Osteoblast (primary cell): ENCODE data around the gene CRYBG2. TPM values are rescaled to one million over a fixed set of nuclear protein-coding genes. Genes with fewer than 3 reads are reported as not detected.
A peak's percentile ranks its signal among the peaks of the same experiment; 100 is the strongest.

Experiments
- DNase-seq: peaks from one replicate; pipeline ENCODE4 v3.0.0; 2011; ENCODE audit warnings: low spot score, mixed read lengths; ENCODE audit not compliant: insufficient read length; ENCODE audit errors: missing footprints
- H2AFZ ChIP-seq: 2 replicates; pipeline ENCODE4 v1.6.0; 2011; ENCODE audit warnings: mild to moderate bottlenecking, low read length
- H3K27ac ChIP-seq: 2 replicates; pipeline ENCODE4 v1.5.1; 2011; ENCODE audit warnings: mild to moderate bottlenecking, low read depth, low read length, moderate library complexity
- H3K27me3 ChIP-seq: 2 replicates; pipeline ENCODE4 v1.6.0; 2012; ENCODE audit warnings: mild to moderate bottlenecking, control low read depth, inconsistent platforms, low read length, moderate library complexity; ENCODE audit not compliant: insufficient read depth
- H3K36me3 ChIP-seq: 2 replicates; pipeline ENCODE4 v1.5.1; 2011; ENCODE audit warnings: mild to moderate bottlenecking, low read length, control low read depth, moderate library complexity; ENCODE audit not compliant: insufficient read depth
- H3K4me1 ChIP-seq: 2 replicates; pipeline ENCODE4 v1.5.1; 2011; ENCODE audit warnings: mild to moderate bottlenecking, low read length, control low read depth, moderate library complexity; ENCODE audit not compliant: insufficient read depth
- H3K4me2 ChIP-seq: 2 replicates; pipeline ENCODE4 v1.6.0; 2011; ENCODE audit warnings: mild to moderate bottlenecking, low read length; ENCODE audit not compliant: insufficient read depth
- H3K4me3 ChIP-seq: fragments of 200-600 bp; sonication (generic); 3 replicates; pipeline ENCODE4 v1.5.1; 2012; ENCODE audit warnings: mild to moderate bottlenecking, low read length, inconsistent platforms; ENCODE audit not compliant: insufficient read depth
- H3K79me2 ChIP-seq: 2 replicates; pipeline ENCODE4 v1.6.0; 2012; ENCODE audit warnings: mild to moderate bottlenecking, low read length, control low read depth, inconsistent platforms; ENCODE audit not compliant: insufficient read depth
- H3K9me3 ChIP-seq: 2 replicates; pipeline ENCODE4 v1.5.1; 2011; ENCODE audit warnings: low read depth, low read length, control low read depth
- H4K20me1 ChIP-seq: 2 replicates; pipeline ENCODE4 v1.6.0; 2012; ENCODE audit warnings: mild to moderate bottlenecking, low read length, control low read depth; ENCODE audit not compliant: insufficient read depth
- CTCF ChIP-seq: IDR thresholded peaks from 2 replicates; pipeline ENCODE4 v1.5.1; 2011; ENCODE audit warnings: mild to moderate bottlenecking, low read depth, low read length, moderate library complexity; ENCODE audit errors: extremely low read depth
- total RNA-seq: library from RNA; depleted of rRNA; stranded (reverse); fragments of >200 nt; gene quantifications from 2 replicates; pipeline ENCODE4 v1.2.3, GENCODE V29; 2012

CRYBG2 gene
- total RNA-seq, 1 donor: not detected

DNA sequence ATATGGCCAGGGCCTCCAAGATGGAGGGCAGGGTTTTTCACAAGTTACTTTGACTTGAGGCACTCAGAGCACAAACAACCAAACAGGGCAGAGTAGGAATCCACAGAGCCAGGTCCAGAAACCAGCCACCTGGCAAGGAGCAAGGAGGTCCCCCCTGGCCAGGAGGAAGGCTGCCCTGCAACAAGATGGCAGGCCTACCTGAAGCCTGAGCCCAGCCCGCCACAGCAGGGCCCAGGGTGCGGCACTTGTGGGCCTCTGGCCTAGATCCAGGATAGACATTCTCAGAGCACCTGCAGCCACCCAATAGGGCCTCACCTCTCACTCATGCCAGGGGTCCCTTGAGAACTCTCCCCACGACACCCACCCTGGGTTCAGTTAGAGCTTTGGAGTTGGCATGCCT, 62.5 kb downstream of the CRYBG2 start:
- Histone ChIP-seq H3K9me3 (no peaks in the 10 kb centered on the region), H4K20me1 (no peaks in the 10 kb centered on the region), H3K27me3 (no peaks in the 10 kb centered on the region), H2AFZ (no peak overlapping the region), H3K79me2 (no peaks in the 10 kb centered on the region), H3K4me2 (no peak overlapping the region), H3K36me3 (peaks cover 7% of the 10 kb centered on the region), H3K4me3 (no peak overlapping the region), H3K27ac (no peak overlapping the region), H3K4me1 (peaks cover 12% of the 10 kb centered on the region)
- no peak for DNase-seq
- no peak for TF ChIP-seq CTCF

GRCh38 chr1:26290882-26291261, 63.1 kb downstream of the CRYBG2 start:
- Histone ChIP-seq H3K4me3 (no peak overlapping the region), H4K20me1 (no peaks in the 10 kb centered on the region), H2AFZ (no peak overlapping the region), H3K27me3 (no peaks in the 10 kb centered on the region), H3K79me2 (no peaks in the 10 kb centered on the region), H3K4me1 (peaks cover 12% of the 10 kb centered on the region), H3K27ac (no peak overlapping the region), H3K9me3 (no peaks in the 10 kb centered on the region), H3K4me2 (no peak overlapping the region), H3K36me3 (peaks cover 5% of the 10 kb centered on the region)
- TF ChIP-seq CTCF: no peak
- DNase-seq: peak; percentile 54

DNA sequence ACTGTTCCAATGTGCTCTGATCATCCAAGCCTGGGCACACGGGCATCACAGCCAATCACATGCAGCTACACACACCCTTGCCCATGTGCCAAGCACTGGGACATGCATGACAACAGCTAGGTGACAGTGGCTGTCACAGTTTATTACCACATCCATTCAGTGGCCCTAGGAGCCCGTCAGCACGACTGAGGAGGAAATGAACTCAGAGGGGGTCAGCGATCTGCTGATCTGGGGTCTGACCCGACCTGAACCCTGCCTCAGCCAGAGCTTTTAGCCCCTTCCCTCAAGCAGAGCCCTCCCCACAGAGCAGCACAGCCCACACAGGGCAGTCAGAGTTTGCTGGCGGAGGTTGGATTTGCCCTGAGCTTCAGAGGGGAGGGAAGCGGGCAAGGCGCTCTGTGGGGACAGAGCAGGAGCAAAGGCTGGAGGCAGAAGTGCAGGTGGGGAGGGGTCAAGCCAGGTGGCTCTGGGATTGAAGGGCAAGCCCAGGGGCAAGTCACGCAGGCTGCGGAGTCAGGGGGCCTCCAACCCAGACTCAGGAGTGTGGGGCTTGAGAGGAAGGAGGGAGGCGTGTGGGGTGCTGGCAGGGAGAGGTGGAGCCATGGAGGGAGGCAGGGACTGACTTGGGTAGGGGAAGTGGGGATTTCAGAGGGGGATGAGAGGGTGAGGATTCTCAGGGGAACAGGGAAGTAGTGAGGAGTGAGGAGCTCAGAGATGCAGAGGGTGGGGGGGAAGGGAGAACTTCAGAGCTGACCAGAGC, 63.6 kb downstream of the CRYBG2 start:
- no peak overlapping the region for H3K4me3 ChIP-seq
- no peaks in the 10 kb centered on the region for H3K79me2 ChIP-seq
- no peak overlapping the region for H3K27ac ChIP-seq
- peak; percentile 66 for DNase-seq
- no peak overlapping the region for H2AFZ ChIP-seq
- peaks cover 3% of the 10 kb centered on the region for H3K36me3 ChIP-seq
- TF ChIP-seq CTCF: no peak
- no peaks in the 10 kb centered on the region for H3K9me3 ChIP-seq
- peaks cover 2% of the 10 kb centered on the region for H4K20me1 ChIP-seq
- no peaks in the 10 kb centered on the region for H3K27me3 ChIP-seq
- H3K4me2 ChIP-seq: no peak overlapping the region
- H3K4me1 ChIP-seq: peaks cover 12% of the 10 kb centered on the region

GRCh38 chr1:26289158-26290059, 64.5 kb downstream of the CRYBG2 start:
- H3K79me2 ChIP-seq: no peaks in the 10 kb centered on the region
- no peak overlapping the region for H3K27ac ChIP-seq
- H3K4me3 ChIP-seq: no peak overlapping the region
- no peaks in the 10 kb centered on the region for H3K27me3 ChIP-seq
- peak; percentile 58 for DNase-seq
- no peak overlapping the region for H3K4me2 ChIP-seq
- no peaks in the 10 kb centered on the region for H3K9me3 ChIP-seq
- H2AFZ ChIP-seq: no peak overlapping the region
- H3K36me3 ChIP-seq: peaks cover 3% of the 10 kb centered on the region
- no peak for TF ChIP-seq CTCF
- peaks cover 20% of the 10 kb centered on the region for H3K4me1 ChIP-seq
- peaks cover 4% of the 10 kb centered on the region for H4K20me1 ChIP-seq
